DOHH2 (cell line): ENCODE measurements around the gene TMEM171.

Experiments used
- CTCF ChIP-seq: fragments of 200-600 bp; sonication (generic); IDR thresholded peaks from one replicate; pipeline ENCODE4 v1.5.1; 2014; ENCODE audit warnings: antibody characterized with exemption, mild to moderate bottlenecking, low read depth, low read length; ENCODE audit not compliant: poor library complexity, severe bottlenecking
- EZH2phosphoT487 ChIP-seq: fragments of 200-600 bp; sonication (generic); IDR thresholded peaks from 2 replicates; pipeline ENCODE4 v1.6.1; 2017; ENCODE audit warnings: borderline replicate concordance, mild to moderate bottlenecking, antibody characterized with exemption, low read length, moderate library complexity, mixed read lengths

- no peak for TF ChIP-seq CTCF
- no peak for TF ChIP-seq EZH2phosphoT487
Observed at GRCh38 chr5:73116506-73116905, 3.9 kb upstream of the TMEM171 start.
